ENCODE results near the gene POLR2M.

POLR2M gene

GRCh38 chr15:57692709-57693108 is 13.8 kb upstream of the POLR2M start:
- DNase-seq, result no peak

GRCh38 chr15:57694279-57694678 is 12.2 kb upstream of the POLR2M start:
- DNase-seq, result no peak

DNA sequence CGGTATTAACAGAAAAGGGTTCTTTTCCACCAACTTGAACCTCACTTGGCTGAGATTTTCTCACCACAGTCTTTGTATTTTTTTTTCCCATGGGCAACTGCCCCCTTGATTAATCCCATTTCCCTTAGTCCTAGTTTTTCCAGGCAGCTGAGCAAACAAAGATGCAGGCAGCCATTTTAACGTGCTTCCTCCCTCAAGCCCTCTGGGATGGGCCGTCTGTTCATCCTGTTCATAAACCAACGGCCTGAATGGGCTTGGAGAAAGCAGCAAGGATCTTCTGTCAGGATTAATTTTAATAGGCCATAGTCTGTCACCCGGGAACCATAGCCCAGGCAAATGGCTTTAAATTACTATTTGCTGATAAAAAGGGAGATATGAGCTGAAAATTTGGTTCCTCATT is 10.4 kb upstream of the POLR2M start:
- DNase-seq, result no peak

DNA sequence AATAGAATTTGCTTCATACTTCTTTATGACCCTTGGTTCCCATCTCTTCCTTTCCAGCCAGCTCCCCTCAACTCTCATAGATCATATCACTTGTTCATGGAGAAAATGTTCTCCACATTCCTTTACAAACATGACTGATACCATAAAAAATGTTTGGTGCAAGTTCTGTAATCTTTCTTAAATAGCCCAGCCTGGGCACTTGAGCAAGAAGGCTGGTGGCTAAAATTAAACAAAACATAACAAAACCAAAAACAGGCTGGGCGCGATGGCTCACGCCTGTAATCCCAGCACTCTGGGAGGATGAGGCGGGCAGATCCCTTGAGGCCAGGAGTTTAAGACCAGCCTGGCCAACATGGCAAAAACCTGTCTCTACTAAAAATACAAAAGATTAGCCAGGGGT is 8.9 kb upstream of the POLR2M start:
- DNase-seq, result no peak

DNA sequence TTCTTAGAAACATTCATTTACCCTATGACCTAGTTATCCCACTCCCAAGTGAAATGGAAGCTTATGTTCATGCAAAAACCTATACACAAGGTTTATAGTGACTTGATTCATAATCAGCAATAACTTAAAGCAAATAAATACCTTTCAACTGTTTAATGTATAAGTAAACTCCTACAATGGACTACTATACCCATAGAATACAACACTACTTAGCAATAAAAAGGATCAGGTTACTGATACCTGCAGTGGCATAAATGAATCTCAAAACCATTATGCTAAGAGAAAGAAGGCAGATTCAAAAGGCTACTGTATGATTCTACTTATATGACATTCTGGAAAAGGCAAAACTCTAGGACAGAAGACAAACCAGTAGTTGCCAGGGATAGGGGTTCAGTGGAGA is 8.3 kb upstream of the POLR2M start:
- DNase-seq, result no peak

DNA sequence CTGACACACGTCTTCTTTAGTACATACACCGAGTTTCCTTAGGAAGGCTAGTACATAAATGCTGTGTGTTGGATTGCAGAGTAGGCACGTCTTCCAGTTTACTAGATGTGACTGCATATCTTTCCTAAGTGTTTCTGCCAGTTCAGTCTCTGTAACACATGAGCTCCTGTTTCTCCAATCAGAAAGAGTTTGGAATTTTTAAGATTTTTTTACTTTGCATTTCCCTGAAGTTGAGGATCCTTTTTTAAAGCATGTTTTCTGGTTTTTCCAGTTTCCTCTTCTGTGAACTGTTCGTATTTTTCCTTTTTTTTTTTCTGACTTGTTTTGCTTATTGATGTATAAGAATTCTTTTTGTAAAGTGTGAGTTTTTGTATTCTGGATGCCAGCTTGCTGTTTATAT is 7.5 kb upstream of the POLR2M start:
- DNase-seq, result no peak

DNA sequence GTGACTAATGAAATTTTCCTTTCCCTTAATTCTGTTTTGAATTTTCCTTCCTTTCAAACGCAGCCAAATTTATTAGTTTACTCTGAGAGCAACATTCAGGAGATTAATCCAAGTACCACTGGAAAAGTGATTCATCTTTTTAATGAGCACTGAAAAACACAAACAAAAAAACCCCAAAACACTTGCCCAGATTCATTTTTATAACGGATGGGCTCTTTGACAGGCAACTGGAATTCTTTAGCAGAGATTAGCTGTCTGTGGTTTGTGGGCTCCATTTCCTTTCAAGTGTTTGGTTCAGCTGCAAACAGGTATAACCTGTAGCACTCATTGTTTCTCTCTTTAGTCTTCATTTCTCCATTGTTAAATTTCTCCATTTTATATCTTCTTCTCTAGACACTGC is 3.1 kb upstream of the POLR2M start:
- no peak for DNase-seq

GRCh38 chr15:57704441-57704840 is 2.1 kb upstream of the POLR2M start:
- no peak for DNase-seq

GRCh38 chr15:57705746-57706404 is 639 bp upstream of the POLR2M start:
- no peak for DNase-seq

DNA sequence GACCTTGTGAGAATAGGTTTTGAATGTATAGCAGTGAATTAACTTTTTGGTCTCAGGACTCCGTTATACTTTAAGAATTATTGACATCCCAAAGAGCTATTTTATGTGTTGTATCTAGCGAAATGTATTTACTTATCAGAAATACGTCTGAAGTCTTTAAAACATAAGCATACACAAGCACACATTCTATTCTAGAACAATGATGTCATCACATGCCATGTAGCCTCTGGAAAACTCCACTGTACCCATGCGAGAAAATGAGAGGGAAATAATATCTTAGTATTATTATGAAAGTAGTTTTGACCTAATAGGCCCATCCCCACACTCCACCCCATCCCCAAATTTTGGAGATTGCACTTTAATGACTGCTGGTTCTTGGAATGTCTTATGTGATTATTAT is 1.5 kb downstream of the POLR2M start:
- no peak for DNase-seq

- no peak for DNase-seq
Observed at GRCh38 chr15:57718309-57718708, 11.8 kb downstream of the POLR2M start.

DNA sequence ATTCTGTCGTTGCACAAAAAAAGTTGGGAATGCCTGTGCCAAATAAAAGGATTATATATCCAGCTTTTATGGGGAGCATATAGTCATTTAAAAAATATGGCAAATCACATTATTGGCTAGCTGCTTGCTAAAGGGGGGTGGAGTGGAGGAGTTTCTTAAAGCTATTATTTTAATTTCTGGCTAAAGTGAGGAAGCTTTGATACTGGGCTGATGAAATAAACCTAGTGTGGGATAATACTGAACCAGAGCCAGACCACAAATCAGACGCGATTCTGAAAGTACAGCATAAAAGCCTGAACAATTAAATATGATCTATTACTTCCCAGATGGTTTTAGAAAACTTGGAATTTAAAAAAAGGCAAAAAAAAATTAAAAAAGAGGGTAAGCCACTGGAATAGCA is 14.4 kb downstream of the POLR2M start:
- no peak for DNase-seq

DNA sequence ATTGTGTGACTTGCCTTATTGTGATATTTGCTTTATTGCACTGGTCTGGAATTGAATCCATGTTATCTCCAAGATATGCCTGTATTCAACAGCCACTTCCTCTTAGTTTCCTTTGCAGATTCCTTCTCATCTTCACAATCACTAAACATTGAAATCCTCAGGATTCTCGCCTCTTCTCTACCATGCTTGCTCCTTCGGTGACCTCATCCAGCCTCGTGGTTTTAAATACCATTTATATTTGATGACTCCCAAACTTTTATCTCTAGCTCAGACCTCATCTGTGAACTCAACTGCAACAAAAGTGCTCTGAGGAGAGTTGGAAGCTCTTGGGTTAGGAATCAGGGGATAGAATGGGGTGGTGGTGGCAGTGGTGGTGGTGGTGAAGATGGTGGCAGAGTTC is 19.9 kb downstream of the POLR2M start:
- no peak for DNase-seq

- no peak for DNase-seq
Observed at GRCh38 chr15:57727031-57727430, 20.5 kb downstream of the POLR2M start.

GRCh38 chr15:57728436-57728835 is 21.9 kb downstream of the POLR2M start:
- DNase-seq, result no peak

DNA sequence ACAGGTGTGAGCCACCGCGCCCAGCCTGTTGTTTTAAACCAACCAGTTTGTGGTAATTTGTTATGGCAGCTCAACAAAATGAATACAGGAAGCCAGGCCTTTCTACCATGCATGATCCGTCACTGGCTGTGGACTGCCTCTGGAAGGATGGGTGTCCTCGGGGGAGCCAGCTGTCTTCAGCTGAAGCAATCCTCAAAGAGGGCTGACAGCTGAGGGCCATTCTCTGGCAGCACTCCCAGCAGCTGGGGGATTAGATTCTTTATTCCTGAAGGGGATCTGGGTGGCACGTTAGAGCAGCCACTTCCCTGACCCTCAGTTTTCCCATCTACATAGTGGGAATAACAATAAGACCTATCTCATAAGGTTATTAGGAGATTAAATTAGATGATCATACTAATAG is 24.4 kb downstream of the POLR2M start:
- DNase-seq, result no peak

- DNase-seq, result no peak
Observed at GRCh38 chr15:57731530-57732103, 25.1 kb downstream of the POLR2M start.

- DNase-seq, result no peak
Observed at GRCh38 chr15:57732526-57733331, 26.2 kb downstream of the POLR2M start.

- no peak for DNase-seq
Observed at GRCh38 chr15:57734860-57735259, 28.3 kb downstream of the POLR2M start.

- DNase-seq, result no peak
Observed at GRCh38 chr15:57735431-57735830, 28.9 kb downstream of the POLR2M start.

DNA sequence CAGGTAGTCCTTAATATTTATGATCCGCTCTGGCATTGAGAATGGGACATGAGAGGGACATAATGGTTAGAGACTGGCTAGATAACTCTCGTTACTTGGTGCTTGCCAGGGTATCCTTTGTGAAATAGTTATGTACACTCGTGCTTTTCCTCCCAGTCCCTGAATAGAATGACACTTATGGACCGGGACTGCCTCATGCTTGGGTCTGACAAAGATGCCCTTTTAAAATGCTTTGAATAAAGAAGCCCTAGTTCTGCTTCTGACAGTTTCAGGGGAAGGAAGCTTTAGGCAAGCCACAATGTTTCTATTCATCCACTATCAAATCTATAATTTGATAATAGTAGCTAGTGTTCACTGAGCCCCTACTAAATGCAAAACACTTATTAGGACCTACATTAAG is 29.4 kb downstream of the POLR2M start:
- DNase-seq, result no peak

GRCh38 chr15:57736591-57736990 is 30.1 kb downstream of the POLR2M start:
- DNase-seq, result no peak

GRCh38 chr15:57738734-57739237 is 32.3 kb downstream of the POLR2M start:
- DNase-seq, result no peak

DNA sequence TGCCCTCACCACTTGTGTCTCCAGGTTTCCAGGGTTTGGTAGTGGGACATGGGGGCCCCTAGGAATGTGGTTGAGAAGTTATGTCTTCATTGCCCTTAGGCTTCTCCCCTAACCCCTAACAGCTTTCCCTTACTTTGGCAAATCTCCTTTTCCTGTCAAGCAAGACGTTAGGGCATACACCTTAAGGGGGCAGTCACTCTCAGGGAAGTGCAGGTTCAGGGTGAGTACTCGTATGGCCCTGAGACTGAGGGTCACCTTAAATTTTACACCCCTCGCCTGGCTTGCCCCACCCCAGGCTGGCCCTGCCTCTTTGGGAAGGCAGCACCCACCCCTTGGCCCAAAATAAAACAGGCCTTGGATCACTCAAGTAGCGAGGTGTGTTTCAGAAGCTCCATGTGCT is 33.5 kb downstream of the POLR2M start:
- no peak for DNase-seq
